Hepatocyte (in vitro differentiated cells): ENCODE results near the gene AP2M1. TPM values are rescaled to one million over a fixed set of nuclear protein-coding genes. Genes with fewer than 3 reads are reported as not detected.
"Not testable (repeated sequence)": the region's sequence is repeated elsewhere in the genome, so short reads cannot be mapped to it uniquely, and the experiment has no call there.

Experiments used
- DNase-seq: peaks from one replicate; pipeline ENCODE4 v3.0.0-alpha.2; 2016; ENCODE audit warnings: low spot score
- H2AFZ ChIP-seq: fragments of 200-600 bp; sonication (generic); 2 replicates; pipeline ENCODE4 v1.6.0; 2016; ENCODE audit warnings: antibody characterized with exemption, mild to moderate bottlenecking
- H3K27ac ChIP-seq: fragments of 200-600 bp; sonication (generic); 2 replicates; pipeline ENCODE4 v1.5.1; 2016; ENCODE audit warnings: mild to moderate bottlenecking
- H3K27me3 ChIP-seq: fragments of 200-600 bp; sonication (generic); 2 replicates; pipeline ENCODE4 v1.6.1; 2016
- H3K36me3 ChIP-seq: fragments of 200-600 bp; sonication (generic); replicated peaks from 2 replicates; pipeline ENCODE4 v1.5.1; 2016; ENCODE audit warnings: low read depth; ENCODE audit not compliant: insufficient read depth
- H3K4me1 ChIP-seq: fragments of 200-600 bp; sonication (generic); 2 replicates; pipeline ENCODE4 v1.5.1; 2016; ENCODE audit warnings: mild to moderate bottlenecking, moderate library complexity; ENCODE audit not compliant: insufficient read depth
- H3K4me2 ChIP-seq: fragments of 200-600 bp; sonication (generic); 2 replicates; pipeline ENCODE4 v1.6.0; 2016
- H3K4me3 ChIP-seq: fragments of 200-600 bp; sonication (generic); 2 replicates; pipeline ENCODE4 v1.5.1; 2016; ENCODE audit warnings: mild to moderate bottlenecking
- H3K79me2 ChIP-seq: fragments of 200-600 bp; sonication (generic); 2 replicates; pipeline ENCODE4 v1.6.0; 2017; ENCODE audit warnings: mild to moderate bottlenecking
- H3K9me2 ChIP-seq: fragments of 200-600 bp; sonication (generic); replicated peaks from 2 replicates; pipeline ENCODE4 v1.6.0; 2017; ENCODE audit warnings: mild to moderate bottlenecking; ENCODE audit not compliant: insufficient read depth
- H3K9me3 ChIP-seq: fragments of 200-600 bp; sonication (generic); 2 replicates; pipeline ENCODE4 v1.5.1; 2016; ENCODE audit warnings: low read depth, mild to moderate bottlenecking
- H4K20me1 ChIP-seq: fragments of 200-600 bp; sonication (generic); 2 replicates; pipeline ENCODE4 v1.6.0; 2016; ENCODE audit warnings: mild to moderate bottlenecking; ENCODE audit not compliant: insufficient read depth, poor library complexity, severe bottlenecking
- EZH2 ChIP-seq: fragments of 200-600 bp; sonication (generic); IDR thresholded peaks from 2 replicates; pipeline ENCODE4 v1.6.1; 2016; ENCODE audit warnings: antibody characterized with exemption, mild to moderate bottlenecking, borderline replicate concordance
- EZH2phosphoT487 ChIP-seq: fragments of 200-600 bp; sonication (generic); IDR thresholded peaks from one replicate; pipeline ENCODE4 v1.6.1; 2018; ENCODE audit warnings: antibody characterized with exemption, mild to moderate bottlenecking, low read depth, moderate library complexity; ENCODE audit not compliant: unreplicated experiment, severe bottlenecking
- WGBS: methylation state at CpG from one replicate; pipeline ENCODE4 v1.1.6; 2016; ENCODE audit warnings: low lambda C conversion rate; ENCODE audit errors: missing lambda C conversion rate; 5-methylcytosine and 5-hydroxymethylcytosine counted together
- polyA plus RNA-seq: library from polyadenylated mRNA; unstranded; fragments of >200 nt; fragmentation: Nextera tagmentation; extraction: Ambion mirVana; gene quantifications from 2 replicates; pipeline ENCODE4 v1.2.1, GENCODE V29; 2016
- total RNA-seq: library from RNA; depleted of rRNA; stranded (reverse); fragments of >200 nt; gene quantifications from 2 replicates; pipeline ENCODE4 v1.2.3, GENCODE V29; 2014
- TF ChIP-seq, protein P1 (sequence below): fragments of 200-600 bp; sonication (generic); IDR thresholded peaks from 2 replicates; pipeline ENCODE4 v1.5.1; 2016; ENCODE audit warnings: antibody characterized with exemption, mild to moderate bottlenecking; ENCODE audit not compliant: poor library complexity

The AP2M1 gene
- total and polyA plus RNA-seq, 2 experiments from 2014 or later: 243 to 389 TPM

GRCh38 chr3:184148076-184148475 is 26.6 kb upstream of the AP2M1 start:
- no peaks in the 10 kb centered on the region for H3K27me3 ChIP-seq
- H3K79me2 ChIP-seq: peaks cover 4% of the 10 kb centered on the region
- no peak for TF ChIP-seq EZH2phosphoT487
- no peak for TF ChIP-seq EZH2
- TF ChIP-seq, protein P1, sequence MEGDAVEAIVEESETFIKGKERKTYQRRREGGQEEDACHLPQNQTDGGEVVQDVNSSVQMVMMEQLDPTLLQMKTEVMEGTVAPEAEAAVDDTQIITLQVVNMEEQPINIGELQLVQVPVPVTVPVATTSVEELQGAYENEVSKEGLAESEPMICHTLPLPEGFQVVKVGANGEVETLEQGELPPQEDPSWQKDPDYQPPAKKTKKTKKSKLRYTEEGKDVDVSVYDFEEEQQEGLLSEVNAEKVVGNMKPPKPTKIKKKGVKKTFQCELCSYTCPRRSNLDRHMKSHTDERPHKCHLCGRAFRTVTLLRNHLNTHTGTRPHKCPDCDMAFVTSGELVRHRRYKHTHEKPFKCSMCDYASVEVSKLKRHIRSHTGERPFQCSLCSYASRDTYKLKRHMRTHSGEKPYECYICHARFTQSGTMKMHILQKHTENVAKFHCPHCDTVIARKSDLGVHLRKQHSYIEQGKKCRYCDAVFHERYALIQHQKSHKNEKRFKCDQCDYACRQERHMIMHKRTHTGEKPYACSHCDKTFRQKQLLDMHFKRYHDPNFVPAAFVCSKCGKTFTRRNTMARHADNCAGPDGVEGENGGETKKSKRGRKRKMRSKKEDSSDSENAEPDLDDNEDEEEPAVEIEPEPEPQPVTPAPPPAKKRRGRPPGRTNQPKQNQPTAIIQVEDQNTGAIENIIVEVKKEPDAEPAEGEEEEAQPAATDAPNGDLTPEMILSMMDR: no peak
- no peak for DNase-seq
- H3K4me2 ChIP-seq: no peak overlapping the region
- no peaks in the 10 kb centered on the region for H4K20me1 ChIP-seq
- no peaks in the 10 kb centered on the region for H3K9me3 ChIP-seq
- no peaks in the 10 kb centered on the region for H3K36me3 ChIP-seq
- H2AFZ ChIP-seq: no peak overlapping the region
- no peak overlapping the region for H3K4me3 ChIP-seq
- WGBS: 85% methylated on average over 3 of the region's 3 CpGs
- H3K4me1 ChIP-seq: peaks cover 6% of the 10 kb centered on the region
- no peaks in the 10 kb centered on the region for H3K9me2 ChIP-seq
- no peak overlapping the region for H3K27ac ChIP-seq

- no peak overlapping the region for H2AFZ ChIP-seq
- no peak overlapping the region for H3K4me2 ChIP-seq
- WGBS: 97% methylated on average over 6 of the region's 6 CpGs
- no peaks in the 10 kb centered on the region for H3K27me3 ChIP-seq
- H3K9me3 ChIP-seq: no peaks in the 10 kb centered on the region
- no peaks in the 10 kb centered on the region for H3K9me2 ChIP-seq
- DNase-seq: no peak
- H3K4me3 ChIP-seq: no peak overlapping the region
- no peak overlapping the region for H3K27ac ChIP-seq
- peaks cover 6% of the 10 kb centered on the region for H3K4me1 ChIP-seq
- peaks cover 12% of the 10 kb centered on the region for H3K79me2 ChIP-seq
- no peaks in the 10 kb centered on the region for H4K20me1 ChIP-seq
- TF ChIP-seq, protein P1: no peak
- TF ChIP-seq EZH2phosphoT487 (no peak), EZH2 (no peak)
- no peaks in the 10 kb centered on the region for H3K36me3 ChIP-seq
These were observed 25.5 kb upstream of the AP2M1 start for GRCh38 chr3:184149123-184149522.

- H4K20me1 ChIP-seq, H3K4me3 ChIP-seq, H3K9me3 ChIP-seq, H3K27me3 ChIP-seq, H3K27ac ChIP-seq, H2AFZ ChIP-seq, H3K4me2 ChIP-seq, H3K36me3 ChIP-seq, DNase-seq, H3K9me2 ChIP-seq: not testable (repeated sequence)
- Histone ChIP-seq H3K4me1 (peaks cover 11% of the 10 kb centered on the region), H3K79me2 (peaks cover 15% of the 10 kb centered on the region)
- 70% methylated on average over 6 of the region's 6 CpGs for WGBS
These were observed 24.9 kb upstream of the AP2M1 start for GRCh38 chr3:184149770-184150169.

DNA sequence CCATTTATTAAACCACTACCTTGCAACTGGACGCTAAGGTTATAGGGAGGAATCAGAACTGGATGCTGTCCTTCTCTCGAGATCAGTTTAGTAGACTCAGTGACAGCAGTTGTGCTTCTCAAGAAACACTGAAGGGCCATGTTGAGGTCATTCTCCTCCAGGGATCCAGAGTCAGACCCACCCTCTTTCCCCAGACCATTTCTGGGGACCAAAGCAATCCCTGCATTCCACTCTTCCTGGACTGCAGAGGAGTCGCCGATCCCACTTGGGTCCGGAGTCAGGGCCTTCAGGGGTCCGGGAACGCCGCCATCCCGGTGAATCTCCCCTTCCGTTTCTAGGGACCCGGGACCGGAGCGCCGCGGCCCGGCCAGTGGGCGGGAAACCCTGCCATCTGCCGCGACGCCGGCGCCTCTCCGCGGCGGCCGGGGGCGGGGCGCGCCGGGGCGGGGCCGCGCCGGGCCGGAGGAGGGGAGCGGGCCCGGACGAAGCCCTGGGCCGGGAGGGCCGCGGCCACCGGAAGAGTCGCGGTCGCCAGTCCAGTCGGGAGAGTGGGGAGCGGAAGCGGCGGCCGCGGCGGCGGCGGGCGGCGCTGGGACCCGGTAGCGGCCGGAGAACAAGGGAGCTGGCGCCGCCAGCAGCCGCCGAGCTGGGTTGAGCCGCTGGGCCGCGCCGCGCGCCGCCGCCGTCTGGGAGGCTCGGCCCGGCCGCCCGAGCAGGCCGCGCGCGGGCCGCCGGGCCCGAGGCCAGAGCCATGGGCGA is 19.6 kb upstream of the AP2M1 start, which contains the start of gene DVL3:
DVL3 (plus strand) TSS at position 493 of the 759 bp plus-strand sequence; CDS start at position 752, 259 bp downstream.
- H3K4me2 ChIP-seq: peak within 1 kb of the TSS; percentile 96
- peaks cover 29% of the 10 kb centered on the region for H3K4me1 ChIP-seq
- peak within 1 kb of the TSS; percentile 99 for H2AFZ ChIP-seq
- H3K36me3 ChIP-seq: no peaks in the 10 kb centered on the region
- H3K27ac ChIP-seq: peak within 1 kb of the TSS; percentile 94
- peaks cover 61% of the 10 kb centered on the region for H3K79me2 ChIP-seq
- no peaks in the 10 kb centered on the region for H3K9me2 ChIP-seq
- H3K9me3 ChIP-seq: no peaks in the 10 kb centered on the region
- TF ChIP-seq EZH2: no peak
- TF ChIP-seq EZH2phosphoT487: no peak
- TF ChIP-seq, protein P1: no peak
- DNase-seq: peak; percentile 84
- 1% methylated on average over 28 of the region's 84 CpGs for WGBS
- peak within 1 kb of the TSS; percentile 100 for H3K4me3 ChIP-seq
- peaks cover 31% of the 10 kb centered on the region for H4K20me1 ChIP-seq
- no peaks in the 10 kb centered on the region for H3K27me3 ChIP-seq
